ENCODE measurements around the gene SLC22A23. TPM values are rescaled to one million over a fixed set of nuclear protein-coding genes. Genes with fewer than 3 reads are reported as not detected.

The SLC22A23 gene
- total RNA-seq, 1 donor from 2014 or later: 5.6 TPM

DNA sequence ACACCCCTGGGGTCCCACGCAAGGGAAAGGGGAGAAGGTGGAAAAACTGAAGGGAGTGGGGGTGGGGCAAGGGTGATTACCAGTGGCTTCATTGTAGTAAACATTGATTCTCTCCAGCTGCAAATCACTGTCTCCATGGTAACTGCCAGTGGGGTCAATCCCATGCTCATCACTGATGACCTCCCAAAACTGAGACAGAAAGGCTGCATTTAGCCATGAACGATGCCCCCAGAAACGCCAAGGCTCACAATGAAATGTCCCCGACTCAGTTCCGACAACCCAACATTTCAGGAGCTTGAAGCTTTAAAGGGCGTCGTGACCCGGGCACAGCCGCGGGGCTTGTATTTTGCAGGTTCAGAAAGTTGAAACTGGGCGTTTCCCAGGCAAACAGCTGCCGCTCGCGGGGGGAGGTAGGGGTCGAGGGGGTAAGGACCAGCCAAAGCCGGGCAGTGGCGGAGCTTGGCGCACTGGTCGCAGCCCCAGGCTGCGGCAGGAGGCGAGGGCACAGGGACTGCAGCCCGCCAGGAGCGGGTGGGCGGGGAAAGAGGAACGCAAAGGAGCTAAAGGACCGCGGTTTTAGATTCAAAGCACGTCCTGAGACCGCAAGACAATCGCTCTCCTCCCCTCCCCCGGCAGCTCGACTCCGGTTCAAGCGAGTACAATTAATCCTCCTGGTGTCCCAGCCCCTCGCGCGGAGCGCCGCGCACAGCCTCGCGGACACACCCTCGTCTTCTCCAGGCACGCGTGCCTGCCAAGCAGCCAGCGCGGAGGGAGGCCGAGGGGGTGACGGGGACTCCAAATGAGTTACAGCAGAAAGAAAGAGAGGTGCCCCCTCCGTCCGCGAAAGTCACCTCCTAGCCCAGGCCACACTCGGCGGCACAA lies 230.1 kb downstream of the SLC22A23 start:
- intact Hi-C loops (cut with DNase I): no loop called here
- ATAC-seq: no peak

GRCh38 chr6:3226042-3226441 lies 230.8 kb downstream of the SLC22A23 start:
- no peak for DNase-seq (ENCODE audit: missing footprints)
- intact Hi-C loops (cut with DNase I): no loop called here
- no peak for ATAC-seq

More for the DNA sequence above, 230.1 kb downstream of the SLC22A23 start:
- DNase-seq (ENCODE audit: missing footprints): no peak

DNA sequence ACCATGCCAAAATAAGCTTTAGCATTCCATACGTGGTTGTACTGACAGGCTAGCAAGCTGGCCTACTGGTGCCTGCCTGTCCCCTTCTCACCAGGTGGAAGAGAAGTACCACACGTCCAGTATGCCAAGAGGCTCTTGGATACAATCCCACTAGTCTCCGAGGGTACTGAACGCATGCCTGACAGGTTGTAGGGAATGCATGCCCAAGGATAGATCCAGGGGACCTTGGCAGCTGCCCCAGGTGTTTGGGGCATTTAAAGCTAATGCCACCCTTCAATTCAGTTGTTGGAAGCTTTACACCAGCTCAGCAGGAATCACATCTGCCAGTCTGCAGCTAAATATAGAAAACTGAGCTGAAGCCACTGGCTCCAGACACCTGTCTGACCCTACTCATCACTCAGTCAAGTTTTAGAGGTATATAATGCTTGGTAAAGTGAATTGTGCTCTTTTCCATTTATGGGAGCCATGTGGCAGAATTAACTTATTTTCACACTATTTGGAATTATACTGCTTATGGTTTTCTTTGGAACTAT lies 234.3 kb downstream of the SLC22A23 start:
- intact Hi-C loops (cut with DNase I): no loop called here
- DNase-seq (ENCODE audit: missing footprints) (no peak), ATAC-seq (no peak)

DNA sequence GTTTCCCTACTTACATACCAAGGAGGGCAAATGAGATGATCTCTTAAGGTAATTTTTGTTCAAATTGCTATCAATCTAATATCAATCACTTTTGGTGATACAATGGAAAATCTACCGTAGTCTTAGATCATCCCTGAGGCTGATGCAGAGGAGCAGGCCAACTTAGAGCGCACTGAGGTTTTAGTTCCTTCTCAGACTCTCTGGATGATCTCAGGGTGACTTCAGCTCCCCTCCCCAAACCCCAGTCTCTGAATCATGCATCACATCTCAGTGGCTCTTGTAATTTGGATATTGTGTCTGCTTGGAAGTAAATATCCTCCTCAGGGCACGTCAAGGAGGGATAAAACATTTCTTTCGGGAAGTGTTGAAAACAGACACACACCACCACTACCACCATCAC lies 235.3 kb downstream of the SLC22A23 start:
- intact Hi-C loops (cut with DNase I): no loop called here
- ATAC-seq (no peak), DNase-seq (ENCODE audit: missing footprints) (no peak)

- ATAC-seq (no peak), DNase-seq (ENCODE audit: missing footprints) (no peak)
These were observed 236.5 kb downstream of the SLC22A23 start for GRCh38 chr6:3220366-3220765.

More at GRCh38 chr6:3220366-3220765, 236.5 kb downstream of the SLC22A23 start:
- intact Hi-C loops (cut with DNase I): no loop called here

Other genes starting within 250 kb of the SLC22A23 start
- 0.97 TPM for gene TUBB2B, start 229.4 kb downstream of the SLC22A23 start, total RNA-seq
- gene PSMG4, start 198.1 kb downstream of the SLC22A23 start, total RNA-seq: 9.1 TPM

Data from Right ventricle myocardium inferior (tissue), 1 donor.